HG02678 (cell line): ENCODE data around the gene PRDX5.
A peak's percentile ranks its signal among the peaks of the same experiment; 100 is the strongest.
"Not testable (repeated sequence)": the region's sequence is repeated elsewhere in the genome, so short reads cannot be mapped to it uniquely, and the experiment has no call there.

ENCODE experiments used
- ATAC-seq: cut with Tn5 transposase; IDR thresholded peaks from one replicate; pipeline ENCODE4 v1.9.1; 2021; ENCODE audit warnings: mild to moderate bottlenecking, moderate library complexity; ENCODE audit not compliant: unreplicated experiment

Gene PRDX5

GRCh38 chr11:64305075-64305690 is 12.7 kb upstream of the PRDX5 start, which contains the start of gene ESRRA:
Gene ESRRA (plus strand): TSS chr11:64305524. CDS start chr11:64307180, 1,656 bp downstream.
- ATAC-seq = peak; percentile 70

GRCh38 chr11:64305691-64306562 is 12.0 kb upstream of the PRDX5 start:
- peak; percentile 28 for ATAC-seq

- ATAC-seq = no peak
Measured at GRCh38 chr11:64306563-64306875, 11.4 kb upstream of the PRDX5 start.

- no peak for ATAC-seq
Measured at GRCh38 chr11:64306876-64307622, 10.9 kb upstream of the PRDX5 start.

- ATAC-seq = not testable (repeated sequence)
Measured at GRCh38 chr11:64307795-64308194, 10.1 kb upstream of the PRDX5 start.

- no peak for ATAC-seq
Measured at GRCh38 chr11:64312947-64313346, 5.0 kb upstream of the PRDX5 start.

GRCh38 chr11:64313491-64314145 is 4.3 kb upstream of the PRDX5 start:
- no peak for ATAC-seq

GRCh38 chr11:64314146-64314804 is 3.6 kb upstream of the PRDX5 start:
- no peak for ATAC-seq

GRCh38 chr11:64314805-64315561 is 2.9 kb upstream of the PRDX5 start:
- no peak for ATAC-seq

- not testable (repeated sequence) for ATAC-seq
Measured at GRCh38 chr11:64315667-64316526, 2.0 kb upstream of the PRDX5 start.

GRCh38 chr11:64316672-64317324 is 1.1 kb upstream of the PRDX5 start:
- ATAC-seq = no peak

- peak; percentile 62 for ATAC-seq
Measured at GRCh38 chr11:64317325-64317960, 478 bp upstream of the PRDX5 start, which contains the start of gene TRMT112. Gene TRMT112 (minus strand): TSS chr11:64317559. CDS start chr11:64317526, 33 bp downstream.

- ATAC-seq = no peak
Measured at GRCh38 chr11:64318766-64319761, 1.1 kb downstream of the PRDX5 start.

- no peak for ATAC-seq
Measured at GRCh38 chr11:64320556-64320955, 2.6 kb downstream of the PRDX5 start.

- no peak for ATAC-seq
Measured at GRCh38 chr11:64321026-64321425, 3.1 kb downstream of the PRDX5 start.

- ATAC-seq = no peak
Measured at GRCh38 chr11:64321533-64321932, 3.6 kb downstream of the PRDX5 start.

- no peak for ATAC-seq
Measured at GRCh38 chr11:64322925-64323260, 5.0 kb downstream of the PRDX5 start.
